Measurements from ENCODE around the gene FGFR2.

DNA sequence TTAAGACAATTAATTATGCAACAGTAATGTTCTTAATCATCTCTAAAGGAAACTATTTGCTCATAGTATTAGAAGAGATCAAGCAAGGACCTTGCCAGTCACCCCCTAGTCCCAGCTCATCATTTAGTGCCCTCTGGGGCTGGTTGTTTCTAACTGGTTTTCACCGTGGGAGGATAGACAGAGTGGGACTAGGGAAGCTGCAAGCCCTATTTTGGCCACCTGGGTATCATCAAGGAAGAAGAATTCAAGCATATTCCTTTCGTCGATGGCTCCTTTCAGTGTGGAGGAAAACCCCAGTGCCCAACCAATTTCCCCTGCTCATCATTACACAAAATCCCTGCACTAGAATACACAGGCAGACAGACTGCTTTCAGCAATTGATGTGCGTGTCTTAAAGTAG lies 30.6 kb upstream of the FGFR2 start:
- TF ChIP-seq, protein P1, sequence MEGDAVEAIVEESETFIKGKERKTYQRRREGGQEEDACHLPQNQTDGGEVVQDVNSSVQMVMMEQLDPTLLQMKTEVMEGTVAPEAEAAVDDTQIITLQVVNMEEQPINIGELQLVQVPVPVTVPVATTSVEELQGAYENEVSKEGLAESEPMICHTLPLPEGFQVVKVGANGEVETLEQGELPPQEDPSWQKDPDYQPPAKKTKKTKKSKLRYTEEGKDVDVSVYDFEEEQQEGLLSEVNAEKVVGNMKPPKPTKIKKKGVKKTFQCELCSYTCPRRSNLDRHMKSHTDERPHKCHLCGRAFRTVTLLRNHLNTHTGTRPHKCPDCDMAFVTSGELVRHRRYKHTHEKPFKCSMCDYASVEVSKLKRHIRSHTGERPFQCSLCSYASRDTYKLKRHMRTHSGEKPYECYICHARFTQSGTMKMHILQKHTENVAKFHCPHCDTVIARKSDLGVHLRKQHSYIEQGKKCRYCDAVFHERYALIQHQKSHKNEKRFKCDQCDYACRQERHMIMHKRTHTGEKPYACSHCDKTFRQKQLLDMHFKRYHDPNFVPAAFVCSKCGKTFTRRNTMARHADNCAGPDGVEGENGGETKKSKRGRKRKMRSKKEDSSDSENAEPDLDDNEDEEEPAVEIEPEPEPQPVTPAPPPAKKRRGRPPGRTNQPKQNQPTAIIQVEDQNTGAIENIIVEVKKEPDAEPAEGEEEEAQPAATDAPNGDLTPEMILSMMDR (IDR thresholded peaks at IDR 0.05; ENCODE audit: low read depth, low read length, poor library complexity, severe bottlenecking) = no peak
- no peak for TF ChIP-seq EZH2phosphoT487 (IDR thresholded peaks at IDR 0.05; ENCODE audit: borderline replicate concordance, low read length)
